Daoy (cell line): Measurements from ENCODE around the gene AKR1E2. TPM values are rescaled to one million over a fixed set of nuclear protein-coding genes. Genes with fewer than 3 reads are reported as not detected.

Source experiments
- total RNA-seq: library from RNA; depleted of rRNA; stranded (reverse); fragments of >200 nt; shearing (Covaris generic); gene quantifications from 2 replicates; pipeline ENCODE4 v1.2.3, GENCODE V29; 2014; rRNA removed

Gene AKR1E2
- total RNA-seq, 1 experiment from 2014 or later = not detected

Other genes starting within 250 kb of the AKR1E2 start
- gene AKR1C1, start 137.2 kb downstream of the AKR1E2 start, total RNA-seq = 0.40 and 0.51 TPM in 2 replicates
- gene AKR1C2, start 177.7 kb downstream of the AKR1E2 start, total RNA-seq = 1.4 and 1.9 TPM in 2 replicates